ENCODE results near the gene LSM12.
A peak's percentile ranks its signal among the peaks of the same experiment; 100 is the strongest.

LSM12 gene

GRCh38 chr17:44111777-44112176 is 45.3 kb upstream of the LSM12 start:
- DNase-seq (ENCODE audit: low spot score) = no peak
- no peak for TF ChIP-seq CTCF (IDR thresholded peaks at IDR 0.05; ENCODE audit: extremely low read depth, insufficient read depth, missing control alignments)
- in situ Hi-C loops (cut with MboI; ENCODE audit: low pct_unique_long_range_greater_than_20kb, low sequenced_read_pairs, unreplicated experiment) = no loop called here

- peak; percentile 83 for DNase-seq (ENCODE audit: low spot score)
- no peak for TF ChIP-seq CTCF (IDR thresholded peaks at IDR 0.05; ENCODE audit: extremely low read depth, insufficient read depth, missing control alignments)
- in situ Hi-C loops (cut with MboI; ENCODE audit: low pct_unique_long_range_greater_than_20kb, low sequenced_read_pairs, unreplicated experiment) = no loop called here
Observed at GRCh38 chr17:44110823-44111633, 44.6 kb upstream of the LSM12 start.

GRCh38 chr17:44110011-44110686 is 43.7 kb upstream of the LSM12 start:
- in situ Hi-C loops (cut with MboI; ENCODE audit: low pct_unique_long_range_greater_than_20kb, low sequenced_read_pairs, unreplicated experiment) = no loop called here
- no peak for TF ChIP-seq CTCF (IDR thresholded peaks at IDR 0.05; ENCODE audit: extremely low read depth, insufficient read depth, missing control alignments)
- no peak for DNase-seq (ENCODE audit: low spot score)

- in situ Hi-C loops (cut with MboI; ENCODE audit: low pct_unique_long_range_greater_than_20kb, low sequenced_read_pairs, unreplicated experiment) = no loop called here
Observed at GRCh38 chr17:44109312-44109630, 42.8 kb upstream of the LSM12 start.

GRCh38 chr17:44108440-44109311 is 42.2 kb upstream of the LSM12 start:
- no peak for TF ChIP-seq CTCF (IDR thresholded peaks at IDR 0.05; ENCODE audit: extremely low read depth, insufficient read depth, missing control alignments)
- DNase-seq (ENCODE audit: low spot score) = no peak
- in situ Hi-C loops (cut with MboI; ENCODE audit: low pct_unique_long_range_greater_than_20kb, low sequenced_read_pairs, unreplicated experiment) = no loop called here

More at GRCh38 chr17:44109312-44109630, 42.8 kb upstream of the LSM12 start:
- no peak for TF ChIP-seq CTCF (IDR thresholded peaks at IDR 0.05; ENCODE audit: extremely low read depth, insufficient read depth, missing control alignments)
- DNase-seq (ENCODE audit: low spot score) = no peak

- in situ Hi-C loops (cut with MboI; ENCODE audit: low pct_unique_long_range_greater_than_20kb, low sequenced_read_pairs, unreplicated experiment) = no loop called here
- no peak for DNase-seq (ENCODE audit: low spot score)
- no peak for TF ChIP-seq CTCF (IDR thresholded peaks at IDR 0.05; ENCODE audit: extremely low read depth, insufficient read depth, missing control alignments)
Observed at GRCh38 chr17:44106801-44107200, 40.3 kb upstream of the LSM12 start.

All from GM13977 (cell line).